Stimulated activated CD8-positive, alpha-beta memory T cell treated with anti-CD3 and anti-CD28 coated beads, Interleukin-2, amount 100 ng/mL, for 48 hours (primary cell): ENCODE measurements around the gene CCL18.
A peak's percentile ranks its signal among the peaks of the same experiment; 100 is the strongest.
"Not testable (repeated sequence)": the region's sequence is repeated elsewhere in the genome, so short reads cannot be mapped to it uniquely, and the experiment has no call there.

Experiments used
- DNase-seq, 2 donors: peaks; one replicate each; pipeline ENCODE4 v3.0.0-alpha.2; 2020; ENCODE audit warnings: low read depth in 2 of 2

CCL18 gene

GRCh38 chr17:36071751-36072150, 7.7 kb downstream of the CCL18 start:
- no peak for DNase-seq

GRCh38 chr17:36072431-36073121, 8.5 kb downstream of the CCL18 start:
- peak; percentile 66 to 76 for DNase-seq

- DNase-seq, result no peak
Observed at GRCh38 chr17:36074365-36074764, 10.3 kb downstream of the CCL18 start.

- not testable (repeated sequence) for DNase-seq
Observed at GRCh38 chr17:36081681-36082471, 17.8 kb downstream of the CCL18 start.

GRCh38 chr17:36082482-36083120, 18.5 kb downstream of the CCL18 start:
- DNase-seq, result not testable (repeated sequence)

- DNase-seq, result not testable (repeated sequence)
Observed at GRCh38 chr17:36083691-36084090, 19.6 kb downstream of the CCL18 start.

GRCh38 chr17:36085765-36086164, 21.7 kb downstream of the CCL18 start:
- no peak for DNase-seq

- no peak for DNase-seq
Observed at GRCh38 chr17:36086791-36087190, 22.7 kb downstream of the CCL18 start.

- not testable (repeated sequence) for DNase-seq
Observed at GRCh38 chr17:36087471-36087870, 23.4 kb downstream of the CCL18 start.

- not testable (repeated sequence) for DNase-seq
Observed at GRCh38 chr17:36087897-36088572, 24.0 kb downstream of the CCL18 start.

- DNase-seq, result no peak
Observed at GRCh38 chr17:36088670-36089338, 24.7 kb downstream of the CCL18 start.

GRCh38 chr17:36089339-36089865, 25.3 kb downstream of the CCL18 start:
- no peak for DNase-seq

- DNase-seq, result no peak
Observed at GRCh38 chr17:36089888-36090836, 26.1 kb downstream of the CCL18 start, which contains the start of gene CCL3. CCL3 (minus strand) TSS chr17:36090143; CDS start chr17:36090058, 85 bp downstream.

GRCh38 chr17:36092230-36092629, 28.2 kb downstream of the CCL18 start:
- no peak for DNase-seq

GRCh38 chr17:36092715-36093114, 28.6 kb downstream of the CCL18 start:
- not testable (repeated sequence) for DNase-seq

- no peak for DNase-seq
Observed at GRCh38 chr17:36094232-36094631, 30.2 kb downstream of the CCL18 start.

GRCh38 chr17:36094746-36095145, 30.7 kb downstream of the CCL18 start:
- no peak for DNase-seq

- no peak for DNase-seq
Observed at GRCh38 chr17:36095992-36096391, 31.9 kb downstream of the CCL18 start.

GRCh38 chr17:36099004-36099403, 34.9 kb downstream of the CCL18 start:
- not testable (repeated sequence) for DNase-seq
